Measurements from ENCODE around the gene STUM.
"Not testable (repeated sequence)": the region's sequence is repeated elsewhere in the genome, so short reads cannot be mapped to it uniquely, and the experiment has no call there.

Gene STUM

DNA sequence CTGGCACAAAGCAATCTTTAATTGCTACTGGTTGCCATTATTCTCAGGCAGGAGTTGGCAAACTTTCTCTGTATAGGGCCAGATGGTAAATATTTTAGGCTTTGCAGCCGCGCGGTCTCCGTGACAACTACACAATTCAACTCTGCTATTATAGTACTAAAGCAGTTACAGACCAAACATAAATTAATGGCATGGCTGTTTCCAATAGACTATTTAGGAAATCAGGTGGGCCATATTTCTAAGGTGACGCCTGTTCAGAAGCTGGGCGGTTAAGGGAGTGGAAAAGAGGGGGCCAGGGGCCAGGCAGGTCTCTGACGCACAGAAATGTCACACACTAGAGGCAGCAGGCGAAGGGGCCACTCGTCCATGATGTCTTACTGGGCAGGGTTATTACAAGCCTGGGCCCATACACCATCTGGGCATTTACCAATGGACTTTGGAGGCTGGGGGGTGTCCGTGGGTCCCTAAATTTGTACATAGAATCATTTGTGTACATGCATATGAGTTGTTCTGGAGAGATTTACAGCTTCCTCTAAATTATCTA is 80.1 kb downstream of the STUM start:
- DNase-seq: peak; percentile 64

DNA sequence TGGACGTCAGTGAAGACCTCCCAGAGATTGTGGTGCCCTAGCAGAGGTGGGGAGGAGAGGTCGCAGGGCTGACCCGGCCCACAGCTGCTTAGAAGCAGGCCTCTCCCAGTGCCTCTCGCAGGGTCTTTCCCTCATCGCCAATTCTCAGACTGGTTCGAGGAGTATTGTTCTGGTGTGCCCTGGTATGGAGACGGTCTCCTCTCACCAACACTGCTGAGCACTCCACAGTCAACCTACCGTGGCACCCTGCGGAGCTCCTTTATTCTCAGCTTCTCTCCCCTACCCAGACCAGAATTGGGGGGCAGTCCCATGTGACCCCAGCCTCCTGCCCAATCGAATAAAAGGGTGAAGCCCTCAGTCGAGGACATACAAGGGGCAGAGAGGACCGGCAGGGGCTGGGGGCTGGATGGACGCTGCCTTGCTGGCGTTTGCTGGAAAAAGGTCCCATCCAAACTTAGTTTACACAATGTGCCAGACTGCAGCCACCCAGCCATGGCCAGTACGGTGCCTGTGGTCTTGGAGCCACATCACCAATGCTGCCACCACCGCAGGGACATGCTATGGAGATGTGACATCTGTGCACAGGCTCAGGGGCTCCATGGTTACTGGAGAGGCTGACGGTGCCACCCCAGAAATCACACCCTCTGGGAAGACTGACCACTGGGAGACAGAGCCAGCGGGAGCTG is 80.8 kb downstream of the STUM start:
- no peak for DNase-seq

GRCh38 chr1:226629896-226630550 is 81.5 kb downstream of the STUM start:
- no peak for DNase-seq

- no peak for DNase-seq
These were observed 82.0 kb downstream of the STUM start for GRCh38 chr1:226630592-226630991.

DNA sequence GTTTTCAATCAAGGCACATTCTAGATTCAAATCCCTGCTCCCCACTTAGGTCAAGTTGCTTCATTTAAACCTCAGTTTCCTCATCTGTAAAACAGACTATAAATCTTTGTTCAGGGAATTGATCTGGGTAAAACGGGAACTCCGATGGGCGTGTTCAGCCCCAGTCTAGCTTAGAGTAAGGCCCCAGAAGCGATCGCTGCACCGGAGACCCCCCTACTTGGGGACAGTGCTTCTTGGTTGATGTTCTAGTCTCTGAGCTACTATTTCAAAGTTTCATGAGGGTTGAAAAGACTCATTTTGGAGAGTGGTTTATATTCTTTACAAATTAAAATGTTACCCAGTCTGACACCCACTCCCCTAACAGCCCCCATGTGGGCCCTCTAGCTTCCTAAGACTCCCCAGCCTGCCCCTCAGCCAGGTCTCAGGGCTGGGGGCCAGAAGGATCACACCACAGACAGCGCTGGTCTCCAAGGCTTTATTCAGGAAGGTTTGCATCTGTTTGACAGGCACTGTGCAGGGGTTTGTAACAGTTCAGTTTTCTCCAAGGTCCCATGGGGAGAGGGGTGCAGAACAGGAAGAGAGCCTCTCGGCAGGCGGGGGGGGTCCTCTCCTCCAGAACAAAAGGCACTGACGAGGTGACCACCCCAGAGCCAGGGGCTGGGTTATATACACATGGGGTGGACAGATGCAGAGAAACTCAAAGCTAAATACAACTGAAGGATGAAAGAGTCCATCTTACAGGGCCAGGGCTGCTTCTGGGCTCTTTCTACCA is 82.9 kb downstream of the STUM start:
- DNase-seq: no peak

- DNase-seq: no peak
These were observed 83.8 kb downstream of the STUM start for GRCh38 chr1:226632169-226632879.

DNA sequence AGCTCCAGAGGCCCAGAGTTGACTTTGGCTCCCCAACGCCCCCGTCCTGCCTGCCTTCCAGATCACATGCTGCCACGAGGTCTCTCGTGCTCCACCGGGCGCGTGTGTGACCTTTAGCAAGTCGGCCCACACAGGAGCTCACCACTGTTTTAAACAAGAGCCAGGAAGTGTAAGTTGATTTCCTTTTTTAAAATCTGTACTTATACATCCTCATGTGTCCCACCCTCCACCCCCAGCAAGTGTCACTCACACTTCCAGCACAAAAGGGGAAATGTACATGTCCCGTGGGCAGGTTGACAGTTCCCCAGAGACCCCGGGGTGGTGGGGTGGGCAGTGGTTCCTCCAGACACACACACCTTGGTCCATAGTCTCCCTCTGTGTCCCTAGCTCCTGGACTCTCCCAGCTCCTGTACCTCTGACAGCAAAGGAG is 84.4 kb downstream of the STUM start:
- no peak for DNase-seq

GRCh38 chr1:226633541-226634165 is 85.1 kb downstream of the STUM start:
- DNase-seq: no peak

- peak; percentile 76 for DNase-seq
These were observed 85.6 kb downstream of the STUM start for GRCh38 chr1:226634166-226634588.

DNA sequence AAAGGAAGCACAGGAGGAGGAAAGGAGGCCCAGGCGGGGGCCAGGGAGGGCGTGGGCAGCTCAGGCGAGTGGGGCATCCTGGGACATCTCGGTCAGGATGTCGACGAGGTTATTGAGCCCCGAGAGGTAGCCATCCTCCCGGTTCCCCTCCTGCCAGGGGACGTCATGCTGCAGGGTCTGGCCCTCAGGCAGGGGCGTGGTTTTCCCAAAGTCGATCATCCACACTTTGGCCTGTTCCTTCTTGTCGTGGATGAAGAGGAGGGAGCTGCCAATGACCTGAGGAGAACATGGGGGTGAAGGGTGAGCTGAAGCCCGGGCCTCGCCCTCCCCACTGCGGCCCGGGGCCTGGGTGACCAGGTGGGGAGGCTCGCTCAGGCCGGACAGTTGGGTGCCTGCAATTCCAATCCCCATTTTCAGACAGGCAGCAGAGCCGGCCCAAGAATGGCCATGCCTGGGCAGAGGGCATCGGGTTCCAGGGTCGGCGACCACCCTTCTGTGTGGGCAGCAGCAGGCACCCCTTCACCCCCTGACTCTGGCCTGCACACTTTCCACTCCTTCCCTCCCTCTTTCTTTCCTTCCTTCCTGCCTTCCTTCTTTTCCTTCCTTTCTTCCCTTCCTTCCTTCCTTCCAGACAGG is 86.2 kb downstream of the STUM start:
- DNase-seq: no peak

GRCh38 chr1:226635456-226635941 is 86.9 kb downstream of the STUM start:
- no peak for DNase-seq

DNA sequence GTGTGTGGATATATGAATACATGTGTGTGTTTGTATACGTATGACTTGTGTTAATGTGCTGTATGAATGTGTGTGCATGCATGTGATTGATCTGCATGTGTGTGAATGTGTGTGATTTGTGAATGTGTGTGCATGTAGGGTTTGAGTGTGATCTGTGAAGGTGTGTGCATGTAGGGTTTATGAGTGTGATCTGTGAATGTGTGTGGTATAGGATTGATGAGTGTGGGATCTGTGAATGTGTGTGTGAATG is 88.2 kb downstream of the STUM start:
- DNase-seq: no peak

GRCh38 chr1:226637147-226637935 is 88.8 kb downstream of the STUM start:
- DNase-seq: no peak

DNA sequence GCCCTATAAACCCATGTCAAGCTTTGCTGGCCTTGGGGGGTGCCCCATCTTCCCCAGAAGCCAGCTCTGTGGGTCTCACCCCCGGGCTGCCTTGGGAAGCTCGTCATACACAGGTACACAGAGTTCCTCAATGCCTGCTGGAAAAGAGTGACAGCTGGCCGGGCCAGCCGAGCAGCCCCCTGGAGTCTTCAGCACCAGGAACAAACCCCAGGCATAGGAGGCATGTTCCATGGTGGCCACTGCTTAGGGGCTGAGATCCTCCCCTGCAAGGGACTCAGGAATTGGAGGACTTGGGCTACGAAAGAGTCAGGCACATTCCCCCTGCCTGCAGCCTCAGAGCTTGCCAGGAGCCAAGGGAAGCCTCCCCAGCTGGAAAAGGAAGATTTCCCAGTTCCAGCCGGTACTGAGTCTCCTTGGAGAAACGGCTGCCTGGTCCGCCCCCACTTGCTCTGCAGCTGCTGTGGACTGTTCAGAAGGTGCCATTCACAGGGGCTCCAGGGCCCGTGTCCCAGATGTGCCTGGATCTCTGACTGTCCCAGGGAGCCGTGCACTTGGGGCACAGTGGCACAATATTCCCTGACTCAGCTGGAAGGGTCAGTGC is 89.5 kb downstream of the STUM start:
- no peak for DNase-seq

DNA sequence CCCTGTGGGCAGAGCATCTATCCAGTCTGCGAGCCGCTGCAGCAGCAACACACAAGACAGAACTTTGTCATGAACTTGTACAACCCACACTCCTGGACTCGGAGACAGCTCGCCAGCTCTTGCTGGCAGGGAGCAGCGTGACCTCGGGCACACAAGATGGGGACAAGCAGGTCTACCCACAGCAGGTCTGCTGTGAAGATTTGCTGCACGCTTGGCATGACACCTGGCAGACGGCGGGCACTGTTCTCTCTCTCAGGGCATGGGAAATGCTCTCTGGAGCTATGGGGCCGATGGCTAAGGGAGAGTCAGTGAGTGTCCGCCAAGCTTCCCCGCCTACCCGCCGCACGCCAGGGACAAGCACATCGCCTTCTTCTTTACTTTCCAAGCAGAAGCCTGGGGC is 90.0 kb downstream of the STUM start:
- no peak for DNase-seq

GRCh38 chr1:226639206-226639605 is 90.6 kb downstream of the STUM start:
- DNase-seq: not testable (repeated sequence)

- no peak for DNase-seq
These were observed 91.1 kb downstream of the STUM start for GRCh38 chr1:226639631-226640061.

DNA sequence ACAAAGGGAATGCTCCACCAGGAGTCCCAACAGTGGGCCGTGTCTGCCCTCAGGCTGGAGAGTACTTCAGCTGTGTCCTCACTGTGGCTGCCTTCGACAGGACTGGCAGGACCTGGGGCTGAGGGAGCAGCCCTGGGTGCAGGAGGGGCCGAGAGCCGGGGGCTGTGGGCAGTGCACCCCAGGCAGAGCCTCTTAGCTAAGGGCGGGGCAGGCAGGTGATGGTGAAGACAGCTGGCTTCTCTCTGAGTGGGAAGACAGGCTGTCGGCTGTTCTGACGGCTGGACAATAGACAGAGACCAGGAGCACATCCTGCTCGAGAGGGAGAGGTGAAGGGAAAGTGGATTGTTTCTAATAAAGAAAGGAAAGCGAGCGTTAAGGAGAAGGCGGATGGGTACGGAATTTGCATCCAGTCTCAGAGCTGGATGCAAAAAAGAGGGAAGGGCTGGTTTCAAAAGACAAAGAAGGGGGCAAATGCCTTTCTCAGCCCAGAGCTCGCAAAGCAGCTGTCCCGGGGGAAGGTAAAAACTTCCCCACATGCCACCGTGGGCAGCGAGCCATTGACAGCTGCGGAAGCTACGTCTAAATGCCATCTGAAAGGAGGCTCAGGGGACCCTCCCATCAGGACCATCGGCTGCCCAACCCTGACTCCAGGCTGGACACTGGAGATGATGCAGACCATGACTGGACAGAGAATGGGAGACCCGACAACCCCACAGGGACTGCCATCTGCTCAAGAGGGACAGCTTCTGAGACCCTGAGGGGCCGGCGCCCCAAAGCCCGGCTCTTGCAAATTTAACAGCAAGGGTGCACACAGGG is 92.0 kb downstream of the STUM start:
- DNase-seq: no peak

DNA sequence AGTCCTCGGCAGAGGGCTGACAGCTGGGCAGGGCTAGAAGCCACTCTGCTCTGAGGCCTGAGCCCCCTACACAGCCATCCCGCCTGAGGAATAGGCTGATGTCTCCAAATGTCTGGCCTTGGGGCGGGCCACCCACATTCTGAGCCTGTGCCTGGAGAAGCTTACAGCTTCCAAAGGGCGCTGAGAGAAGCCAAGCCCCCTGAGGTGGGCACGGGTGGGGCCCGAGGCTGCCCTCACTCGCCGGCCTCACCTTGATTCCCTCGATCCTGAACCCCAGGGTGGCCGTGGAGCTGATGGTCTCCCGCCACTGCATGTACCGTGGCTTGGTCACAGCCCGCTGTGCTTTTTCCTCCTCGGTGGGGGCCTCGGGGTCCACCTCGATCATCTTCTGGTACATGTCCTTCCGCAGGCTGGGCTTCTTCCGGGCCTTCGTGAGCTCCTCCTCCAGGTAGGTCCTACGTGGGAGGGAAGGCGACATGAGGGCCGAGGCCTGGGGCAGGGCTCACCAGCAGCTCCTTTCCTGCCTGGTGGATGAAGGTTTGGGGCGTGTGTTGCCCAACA is 93.2 kb downstream of the STUM start:
- no peak for DNase-seq

DNA sequence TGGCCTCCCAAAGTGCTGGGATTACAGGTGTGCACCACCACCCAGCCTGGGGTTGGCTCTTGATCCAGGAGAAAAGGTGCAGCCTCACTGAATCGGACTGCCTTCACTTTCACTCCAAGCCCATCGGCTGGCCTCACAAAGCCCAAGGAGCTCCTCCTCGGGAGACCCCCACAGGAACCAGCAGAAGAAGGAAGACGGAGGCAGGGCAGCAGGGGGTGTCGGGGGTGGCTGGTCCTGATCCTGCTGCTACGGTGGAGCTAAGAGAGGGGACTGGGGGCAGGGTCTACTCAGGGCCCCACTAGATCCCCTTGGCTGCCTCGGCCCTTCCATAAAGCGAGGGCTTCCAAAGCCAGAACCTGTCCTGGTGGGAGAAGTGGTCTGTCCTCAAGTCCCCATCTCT is 93.9 kb downstream of the STUM start:
- DNase-seq: no peak
